H1 (cell line): ENCODE measurements around the gene CELA1. TPM values are rescaled to one million over a fixed set of nuclear protein-coding genes. Genes with fewer than 3 reads are reported as not detected.

ENCODE experiments used
- CTCF ChIA-PET: fragments of 300-600 bp; sonication (Branson Sonifier 250); formaldehyde crosslinking; loops from one replicate; lab custom pipeline; 2021; ENCODE audit not compliant: partially characterized antibody; lab: Charles Lee
- POLR2A ChIA-PET: fragments of 300-600 bp; sonication (Branson Sonifier 250); formaldehyde crosslinking; loops from one replicate; lab custom pipeline; 2021; ENCODE audit warnings: inconsistent platforms; ENCODE audit not compliant: partially characterized antibody; lab: Charles Lee
- DNase-seq, 2 experiments: peaks; one replicate each; pipeline versions ENCODE4 v3.0.0 to v3.0.0-alpha.2; 2010 to 2022; ENCODE audit warnings: low spot score in 2 of 2, low read depth in 1 of 2, mixed read lengths in 1 of 2
- FAIRE-seq: peaks from 2 replicates; lab custom pipeline; 2011; peaks lifted over from hg19 to GRCh38; lab: Jason Lieb, UNC
- H2AFZ ChIP-seq: 2 replicates; pipeline ENCODE4 v1.8.1; 2012; ENCODE audit warnings: low read length, inconsistent platforms
- H2AK5ac ChIP-seq: 2 replicates; pipeline ENCODE4 v1.6.1; 2013; ENCODE audit warnings: low read depth, low read length
- H2BK120ac ChIP-seq: replicated peaks from 2 replicates; pipeline ENCODE3; 2013; ENCODE audit warnings: low read depth, low read length, inconsistent platforms
- H2BK12ac ChIP-seq: 2 replicates; pipeline ENCODE4 v1.6.1; 2013; ENCODE audit warnings: low read depth, low read length
- H2BK15ac ChIP-seq: 2 replicates; pipeline ENCODE4 v1.6.1; 2013; ENCODE audit warnings: low read length
- H2BK20ac ChIP-seq: 2 replicates; pipeline ENCODE4 v1.6.1; 2013; ENCODE audit warnings: low read length
- H2BK5ac ChIP-seq: 2 replicates; pipeline ENCODE4 v1.6.1; 2013; ENCODE audit warnings: low read depth, low read length
- H3K14ac ChIP-seq: 2 replicates; pipeline ENCODE4 v1.6.1; 2013; ENCODE audit warnings: inconsistent platforms; ENCODE audit not compliant: insufficient read length
- H3K18ac ChIP-seq: 2 replicates; pipeline ENCODE4 v1.6.1; 2013; ENCODE audit warnings: low read length; ENCODE audit errors: extremely low read depth
- H3K23ac ChIP-seq: 2 replicates; pipeline ENCODE4 v1.6.1; 2013; ENCODE audit warnings: inconsistent platforms; ENCODE audit not compliant: insufficient read length
- H3K23me2 ChIP-seq: 2 replicates; pipeline ENCODE4 v1.6.1; 2013; ENCODE audit warnings: low read depth, low read length
- H3K27ac ChIP-seq: 2 replicates; pipeline ENCODE4 v1.6.1; 2011; ENCODE audit warnings: low read depth, low read length, inconsistent platforms
- H3K27me3 ChIP-seq, 4 experiments: replicated peaks in 1 of 4; 1 replicate in 1 of 4; 2 replicates in 3 of 4; pipeline versions ENCODE4 v1.6.1 to v1.8.1; 2011 to 2013; ENCODE audit warnings: low read length in 3 of 4, mild to moderate bottlenecking in 3 of 4, inconsistent platforms in 2 of 4, mixed read lengths in 2 of 4, moderate library complexity in 1 of 4; ENCODE audit not compliant: control insufficient read depth in 3 of 4, insufficient read depth in 3 of 4; ENCODE audit errors: extremely low read depth in 1 of 4
- H3K36me3 ChIP-seq, 4 experiments: 2 replicates each; pipeline versions ENCODE4 v1.6.1 to v1.8.1; 2011 to 2013; ENCODE audit warnings: mild to moderate bottlenecking in 4 of 4, low read length in 3 of 4, moderate library complexity in 2 of 4, control low read depth in 1 of 4, inconsistent platforms in 1 of 4; ENCODE audit not compliant: insufficient read depth in 4 of 4, control insufficient read depth in 2 of 4
- H3K4ac ChIP-seq: replicated peaks from 2 replicates; pipeline ENCODE3; 2013; ENCODE audit warnings: low read length, low read depth, mixed read lengths, inconsistent platforms; ENCODE audit not compliant: insufficient read length
- H3K4me1 ChIP-seq, 4 experiments: replicated peaks in 1 of 4; 1 replicate in 1 of 4; 2 replicates in 3 of 4; pipeline versions ENCODE4 v1.6.1 to v1.8.1; 2011 to 2013; ENCODE audit warnings: low read length in 3 of 4, inconsistent platforms in 2 of 4, mixed read lengths in 1 of 4; ENCODE audit not compliant: insufficient read depth in 4 of 4, control insufficient read depth in 3 of 4
- H3K4me2 ChIP-seq, 2 experiments: 2 replicates each; pipeline versions ENCODE4 v1.6.1 to v1.8.1; 2011 to 2013; ENCODE audit warnings: low read depth in 2 of 2, low read length in 2 of 2, control low read depth in 1 of 2, inconsistent platforms in 1 of 2, mild to moderate bottlenecking in 1 of 2; ENCODE audit not compliant: insufficient read depth in 1 of 2
- H3K4me3 ChIP-seq, 4 experiments: fragments of 200-600, 300-600 bp in 1 of 4; sonication (generic), shearing (Covaris generic), sonication (Bioruptor Twin) in 1 of 4; 2 replicates each; pipeline versions ENCODE4 v1.5.1 to v1.8.1; 2011 to 2016; ENCODE audit warnings: low read length in 4 of 4, low read depth in 3 of 4, control low read depth in 2 of 4, inconsistent platforms in 2 of 4, mild to moderate bottlenecking in 2 of 4, mixed read lengths in 1 of 4, moderate library complexity in 1 of 4; ENCODE audit not compliant: insufficient read depth in 2 of 4; ENCODE audit errors: extremely low read depth in 1 of 4
- H3K56ac ChIP-seq: replicated peaks from 2 replicates; pipeline ENCODE3; 2013; ENCODE audit warnings: low read depth, mild to moderate bottlenecking, mixed read lengths, low read length, inconsistent platforms; ENCODE audit not compliant: insufficient read length
- H3K79me1 ChIP-seq: 2 replicates; pipeline ENCODE4 v1.6.1; 2013; ENCODE audit warnings: low read depth, low read length, control low read depth
- H3K79me2 ChIP-seq, 2 experiments: 2 replicates each; pipeline versions ENCODE4 v1.6.1 to v1.8.1; 2012 to 2013; ENCODE audit warnings: low read length in 2 of 2, mild to moderate bottlenecking in 2 of 2, inconsistent platforms in 1 of 2; ENCODE audit not compliant: insufficient read depth in 2 of 2, control insufficient read depth in 1 of 2
- H3K9ac ChIP-seq, 4 experiments: replicated peaks in 1 of 4; 1 replicate in 1 of 4; 2 replicates in 3 of 4; pipeline versions ENCODE4 v1.6.1 to v1.8.1; 2011 to 2013; ENCODE audit warnings: low read depth in 3 of 4, low read length in 3 of 4, control low read depth in 2 of 4, mild to moderate bottlenecking in 2 of 4, moderate library complexity in 2 of 4, inconsistent platforms in 1 of 4; ENCODE audit errors: extremely low read depth in 1 of 4
- H3K9me3 ChIP-seq, 2 experiments: 2 replicates each; pipeline versions ENCODE4 v1.6.1 to v1.8.1; 2012 to 2013; ENCODE audit warnings: mild to moderate bottlenecking in 2 of 2, moderate library complexity in 2 of 2, control low read depth in 1 of 2, inconsistent platforms in 1 of 2, low read depth in 1 of 2, low read length in 1 of 2, mixed read lengths in 1 of 2; ENCODE audit not compliant: insufficient read depth in 2 of 2
- H4K20me1 ChIP-seq, 2 experiments: replicated peaks in 1 of 2; 2 replicates each; pipeline versions ENCODE3 to v1.8.1; 2011 to 2013; ENCODE audit warnings: inconsistent platforms in 2 of 2, low read length in 2 of 2, mild to moderate bottlenecking in 1 of 2; ENCODE audit not compliant: insufficient read depth in 2 of 2, control insufficient read depth in 1 of 2
- H4K5ac ChIP-seq: 2 replicates; pipeline ENCODE4 v1.6.1; 2013; ENCODE audit warnings: low read length, low read depth, mixed read lengths, inconsistent platforms; ENCODE audit not compliant: insufficient read length
- H4K8ac ChIP-seq: 2 replicates; pipeline ENCODE4 v1.8.0; 2013; ENCODE audit warnings: mild to moderate bottlenecking, moderate library complexity, low read length, inconsistent platforms; ENCODE audit not compliant: insufficient read depth; ENCODE audit errors: extremely low read depth
- H4K91ac ChIP-seq: replicated peaks from 2 replicates; pipeline ENCODE3; 2013; ENCODE audit warnings: low read length, mixed read lengths, inconsistent platforms; ENCODE audit not compliant: insufficient read length
- ATF3 ChIP-seq: IDR thresholded peaks from 2 replicates; pipeline ENCODE4 v1.6.1; 2011; ENCODE audit warnings: low read depth, mild to moderate bottlenecking, low read length; ENCODE audit not compliant: insufficient read depth
- CHD1 ChIP-seq: IDR thresholded peaks from 2 replicates; pipeline ENCODE4 v1.6.1; 2012; ENCODE audit warnings: low read depth, low read length, improper control_type of control experiment
- CHD2 ChIP-seq: IDR thresholded peaks from 2 replicates; pipeline ENCODE4 v1.6.1; 2012; ENCODE audit warnings: low read length, improper control_type of control experiment
- E2F6 ChIP-seq: IDR thresholded peaks from 2 replicates; pipeline ENCODE4 v1.6.1; 2012; ENCODE audit warnings: inconsistent platforms
- HDAC2 ChIP-seq, 2 experiments: fragments of 300-600 bp in 1 of 2; sonication (generic) in 1 of 2; IDR thresholded peaks; 2 replicates each; pipeline ENCODE4 v1.6.1; 2011 to 2012; ENCODE audit warnings: low read depth in 2 of 2, low read length in 2 of 2, mild to moderate bottlenecking in 2 of 2, moderate library complexity in 2 of 2, borderline replicate concordance in 1 of 2, inconsistent platforms in 1 of 2
- JUND ChIP-seq: IDR thresholded peaks from 2 replicates; pipeline ENCODE4 v1.6.1; 2011; ENCODE audit warnings: mild to moderate bottlenecking, improper control_type of control experiment, low read length
- KDM5A ChIP-seq: fragments of 200-600 bp; IDR thresholded peaks from 2 replicates; pipeline ENCODE4 v1.7.1; 2012; ENCODE audit warnings: mild to moderate bottlenecking, low read length, inconsistent platforms, mixed read lengths
- RXRA ChIP-seq: IDR thresholded peaks from 2 replicates; pipeline ENCODE4 v1.6.1; 2011; ENCODE audit warnings: low read depth, mild to moderate bottlenecking, low read length, moderate library complexity; ENCODE audit not compliant: insufficient read depth
- SP1 ChIP-seq: IDR thresholded peaks from 2 replicates; pipeline ENCODE4 v1.6.1; 2011; ENCODE audit warnings: low read depth, low read length
- SP4 ChIP-seq: IDR thresholded peaks from 2 replicates; pipeline ENCODE4 v1.6.1; 2012; ENCODE audit warnings: low read length, inconsistent platforms
- SRF ChIP-seq: IDR thresholded peaks from 2 replicates; pipeline ENCODE4 v1.6.1; 2011; ENCODE audit warnings: mild to moderate bottlenecking, low read depth, low read length, moderate library complexity
- SUZ12 ChIP-seq: fragments of 200-600 bp; sonication (generic); IDR thresholded peaks from 2 replicates; pipeline ENCODE4 v1.6.1; 2012; ENCODE audit warnings: mild to moderate bottlenecking, inconsistent platforms, low read length, moderate library complexity, mixed read lengths
- TAF7 ChIP-seq: optimal IDR thresholded peaks from 2 replicates; pipeline ENCODE3; 2011; ENCODE audit warnings: low read depth, mild to moderate bottlenecking, inconsistent platforms, low read length, moderate library complexity, borderline replicate concordance
- TEAD4 ChIP-seq: IDR thresholded peaks from 2 replicates; pipeline ENCODE4 v1.6.1; 2012; ENCODE audit warnings: low read depth, low read length, inconsistent platforms, mixed read lengths
- WGBS, 2 experiments: shearing (Covaris generic) in 1 of 2; methylation state at CpG; one replicate each; pipeline versions ENCODE4 v1.1.6 to v1.1.7; 2013 to 2015; ENCODE audit warnings: low lambda C conversion rate in 2 of 2, mixed read lengths in 2 of 2, inconsistent platforms in 1 of 2, low coverage in 1 of 2, missing lambda C conversion rate in 1 of 2; ENCODE audit not compliant: insufficient replicate concordance in 2 of 2, insufficient coverage in 1 of 2, insufficient read length in 1 of 2; ENCODE audit errors: extremely low coverage in 1 of 2, missing lambda C conversion rate in 1 of 2; 5-methylcytosine and 5-hydroxymethylcytosine counted together
- polyA plus RNA-seq, 7 experiments: library from polyadenylated mRNA; depleted of rRNA in 3 of 7; stranded (reverse) in 5 of 7; unstranded in 2 of 7; fragments of >200 nt in 5 of 7; fragments of 200-250 nt in 2 of 7; gene quantifications; 1 replicate in 5 of 7; 2 replicates in 1 of 7; 4 replicates in 1 of 7; pipeline versions ENCODE4 v1.2.1 to v1.2.3, GENCODE V29; 2011 to 2013; ENCODE audit warnings: missing spikeins in 2 of 7, mixed read lengths in 2 of 7
- total RNA-seq: library from RNA; stranded (reverse); fragmentation: NEBNext Ultra II Directional; extraction: Animal tissue kit (Norgen Biotek cat#: 25700); gene quantifications from 2 replicates; pipeline ENCODE4 v1.2.1, GENCODE V29; 2021

The CELA1 gene
- total and polyA plus RNA-seq, 2 of the 8 experiments (the other 6 are each of a cell fraction or from before 2014, with no cell fraction given) = 0.09 TPM; not detected in 1

- no peak overlapping the region for H3K18ac ChIP-seq
- H2BK12ac ChIP-seq = no peak overlapping the region
- no peak overlapping the region for H3K4me2 ChIP-seq
- H2BK15ac ChIP-seq = no peak overlapping the region
- no peak overlapping the region for H4K91ac ChIP-seq
- ChIA-PET POLR2A (interaction anchor here (0.5 to 2.3 kb wide), 4 partner anchors 9 to 125 kb away, joined by 3 to 4 read pairs (median 4); no protein-coding TSS in a partner anchor), CTCF (interaction anchor here (1.2 to 1.8 kb wide), 2 partner anchors 11 to 14 kb away, joined by 3 to 5 read pairs; no protein-coding TSS in a partner anchor)
- H3K36me3 ChIP-seq = peaks cover 0 to 9% (median 0%) of the 10 kb centered on the region in 4 experiments; a peak in 2 of 8 replicates
- H4K20me1 ChIP-seq = no peaks in the 10 kb centered on the region
- H3K27me3 ChIP-seq = no peaks in the 10 kb centered on the region
- no peak overlapping the region for H3K9ac ChIP-seq
- no peak overlapping the region for H3K27ac ChIP-seq
- H3K23ac ChIP-seq = no peak overlapping the region
- no peak for FAIRE-seq
- 96% methylated on average over 10 of the region's 10 CpGs; no CpG with 5 or more reads in 1 of the 2 experiments for WGBS, 2 experiments
- H2BK120ac ChIP-seq = no peak overlapping the region
- H4K8ac ChIP-seq = no peak overlapping the region
- H2BK5ac ChIP-seq = no peak overlapping the region
- H3K9me3 ChIP-seq = no peaks in the 10 kb centered on the region
- no peaks in the 10 kb centered on the region for H3K79me2 ChIP-seq
- no peaks in the 10 kb centered on the region; a peak in 2 of 7 replicates for H3K4me1 ChIP-seq
- H2BK20ac ChIP-seq = no peak overlapping the region
- H3K4ac ChIP-seq = no peak overlapping the region
- H3K14ac ChIP-seq = no peak overlapping the region
- no peak overlapping the region for H3K56ac ChIP-seq
- no peak for DNase-seq
- no peak overlapping the region for H2AFZ ChIP-seq
- no peaks in the 10 kb centered on the region for H3K79me1 ChIP-seq
- no peak overlapping the region for H3K4me3 ChIP-seq
- H2AK5ac ChIP-seq = no peak overlapping the region
- no peaks in the 10 kb centered on the region for H3K23me2 ChIP-seq
- no peak overlapping the region for H4K5ac ChIP-seq
- TF ChIP-seq SP4 (no peak), KDM5A (no peak), CHD1 (no peak), CHD2 (no peak), RXRA (no peak), SP1 (no peak), SUZ12 (no peak), SRF (no peak), TAF7 (no peak), E2F6 (no peak), ATF3 (no peak), HDAC2 (IDR thresholded peaks at IDR 0.05; ENCODE audit: borderline replicate concordance in 1 of 2, low read depth in 2 of 2, low read length in 2 of 2) (no peak), TEAD4 (no peak), JUND (no peak)
These were observed 18.8 kb upstream of the CELA1 start for GRCh38 chr12:51365276-51365675.
